ENCODE results near the gene TRIM46.
"Not testable (repeated sequence)": the region's sequence is repeated elsewhere in the genome, so short reads cannot be mapped to it uniquely, and the experiment has no call there.

The TRIM46 gene

GRCh38 chr1:155218854-155219591, 45.4 kb downstream of the TRIM46 start:
- POLR2A ChIA-PET: interaction anchor here (0.6 to 2.0 kb wide), 10 partner anchors 8 to 109 kb away, joined by 3 to 14 read pairs (median 5); partner anchors contain the start of genes CLK2, KRTCAP2, MTX1 and THBS3
- peak; percentile 74 for DNase-seq (ENCODE audit: extremely low spot score)
- CTCF ChIA-PET: interaction anchor here (0.8 to 1.6 kb wide), 2 partner anchors 12 to 25 kb away, joined by 3 to 10 read pairs; partner anchors contain the start of gene THBS3
- TF ChIP-seq ARNT (IDR thresholded peaks at IDR 0.05) (no peak), ELF4 (IDR thresholded peaks at IDR 0.05) (peak; percentile 47; the same call in 1 of the 2 replicates), TARDBP (IDR thresholded peaks at IDR 0.05) (no peak), NFRKB (IDR thresholded peaks at IDR 0.05) (0 out of 2 replicates have a peak, but pooled peaks have one; percentile 38)

- peak; percentile 39 for DNase-seq (ENCODE audit: extremely low spot score)
- TF ChIP-seq ZNF384 (IDR thresholded peaks at IDR 0.05) (no peak), HDGF (IDR thresholded peaks at IDR 0.05; ENCODE audit: borderline replicate concordance) (no peak), FOXK2 (IDR thresholded peaks at IDR 0.05) (no peak), CTBP1 (IDR thresholded peaks at IDR 0.05; ENCODE audit: borderline replicate concordance) (no peak), FOXA1 (IDR thresholded peaks at IDR 0.05) (no peak), SUZ12 (IDR thresholded peaks at IDR 0.05) (no peak), BHLHE40 (IDR thresholded peaks at IDR 0.05; ENCODE audit: borderline replicate concordance) (no peak), ELF4 (IDR thresholded peaks at IDR 0.05) (no peak), LEF1 (IDR thresholded peaks at IDR 0.05; ENCODE audit: borderline replicate concordance) (no peak), PKNOX1 (IDR thresholded peaks at IDR 0.05) (no peak), NFRKB (IDR thresholded peaks at IDR 0.05) (no peak), SP1 (IDR thresholded peaks at IDR 0.05) (no peak), ARNT (IDR thresholded peaks at IDR 0.05) (no peak), L3MBTL2 (conservative IDR thresholded peaks at IDR 0.05) (no peak), FOXM1 (IDR thresholded peaks at IDR 0.05; ENCODE audit: borderline replicate concordance) (no peak), TARDBP (IDR thresholded peaks at IDR 0.05) (no peak)
- ChIA-PET POLR2A (interaction anchor here (0.6 to 2.0 kb wide), 9 partner anchors 8 to 108 kb away, joined by 3 to 14 read pairs (median 4); partner anchors contain the start of genes CLK2, KRTCAP2, MTX1 and THBS3), CTCF (interaction anchor here (0.8 to 1.6 kb wide), 2 partner anchors 12 to 25 kb away, joined by 3 to 10 read pairs; partner anchors contain the start of gene THBS3)
These were observed 46.0 kb downstream of the TRIM46 start for GRCh38 chr1:155219592-155220031.

- POLR2A ChIA-PET: not testable (repeated sequence)
These were observed 46.7 kb downstream of the TRIM46 start for GRCh38 chr1:155220211-155220965.

GRCh38 chr1:155223047-155223446, 49.4 kb downstream of the TRIM46 start:
- TF ChIP-seq FOXK2 (IDR thresholded peaks at IDR 0.05): no peak
- no peak for TF ChIP-seq ELF4 (IDR thresholded peaks at IDR 0.05)
- TF ChIP-seq TARDBP (IDR thresholded peaks at IDR 0.05): no peak
- TF ChIP-seq BHLHE40 (IDR thresholded peaks at IDR 0.05; ENCODE audit: borderline replicate concordance): no peak
- TF ChIP-seq L3MBTL2 (conservative IDR thresholded peaks at IDR 0.05): no peak
- no peak for TF ChIP-seq LEF1 (IDR thresholded peaks at IDR 0.05; ENCODE audit: borderline replicate concordance)
- TF ChIP-seq FOXA1 (IDR thresholded peaks at IDR 0.05): no peak
- TF ChIP-seq HDGF (IDR thresholded peaks at IDR 0.05; ENCODE audit: borderline replicate concordance): no peak
- TF ChIP-seq SP1 (IDR thresholded peaks at IDR 0.05): no peak
- TF ChIP-seq NFRKB (IDR thresholded peaks at IDR 0.05): no peak
- TF ChIP-seq ZNF384 (IDR thresholded peaks at IDR 0.05): no peak
- no peak for TF ChIP-seq CTBP1 (IDR thresholded peaks at IDR 0.05; ENCODE audit: borderline replicate concordance)
- no peak for TF ChIP-seq FOXM1 (IDR thresholded peaks at IDR 0.05; ENCODE audit: borderline replicate concordance)
- ChIA-PET CTCF (no interaction called here), POLR2A (interaction anchor here (1.6 to 2.7 kb wide), 2 partner anchors 14 to 50 kb away, joined by 5 to 9 read pairs; partner anchors contain the start of genes KRTCAP2, MTX1 and THBS3)
- DNase-seq (ENCODE audit: extremely low spot score): no peak

More at GRCh38 chr1:155220211-155220965, 46.7 kb downstream of the TRIM46 start:
- CTCF ChIA-PET; DNase-seq (ENCODE audit: extremely low spot score): not testable (repeated sequence)

- CTCF ChIA-PET: interaction anchor here (1.6 to 5.4 kb wide), 2 partner anchors 18 to 50 kb away, joined by 6 to 20 read pairs; partner anchors contain the start of gene THBS3
- POLR2A ChIA-PET: interaction anchor here (1.1 to 1.2 kb wide), 3 partner anchors 17 to 98 kb away, joined by 3 to 4 read pairs (median 3); partner anchors contain the start of genes MTX1 and THBS3
- not testable (repeated sequence) for DNase-seq (ENCODE audit: extremely low spot score)
These were observed 51.7 kb downstream of the TRIM46 start for GRCh38 chr1:155225404-155225759.

- POLR2A ChIA-PET: interaction anchor here (0.5 to 2.8 kb wide), 22 partner anchors 7 to 154 kb away, joined by 3 to 37 read pairs (median 4); partner anchors contain the start of genes CLK2, KRTCAP2, MTX1 and SCAMP3
- DNase-seq (ENCODE audit: extremely low spot score): peak; percentile 57
- no peak for TF ChIP-seq ELF4 (IDR thresholded peaks at IDR 0.05)
- no peak for TF ChIP-seq BHLHE40 (IDR thresholded peaks at IDR 0.05; ENCODE audit: borderline replicate concordance)
- CTCF ChIA-PET: interaction anchor here (1.2 to 5.4 kb wide), 5 partner anchors 19 to 54 kb away, joined by 6 to 20 read pairs (median 7); partner anchors contain the start of genes KRTCAP2 and THBS3
These were observed 52.7 kb downstream of the TRIM46 start for GRCh38 chr1:155226188-155226909.

GRCh38 chr1:155226910-155227260, 53.2 kb downstream of the TRIM46 start:
- TF ChIP-seq FOXA1 (IDR thresholded peaks at IDR 0.05) (no peak), NFRKB (IDR thresholded peaks at IDR 0.05) (0 out of 2 replicates have a peak, but pooled peaks have one; percentile 21), LEF1 (IDR thresholded peaks at IDR 0.05; ENCODE audit: borderline replicate concordance) (no peak), L3MBTL2 (conservative IDR thresholded peaks at IDR 0.05) (peak; percentile 96), PKNOX1 (IDR thresholded peaks at IDR 0.05) (peak; percentile 66; the same call in 1 of the 2 replicates)
- peak; percentile 54 for DNase-seq (ENCODE audit: extremely low spot score)
- POLR2A ChIA-PET: interaction anchor here (0.5 to 2.8 kb wide), 22 partner anchors 8 to 155 kb away, joined by 3 to 37 read pairs (median 4); partner anchors contain the start of genes CLK2, KRTCAP2, MTX1 and SCAMP3
- CTCF ChIA-PET: interaction anchor here (1.2 to 5.4 kb wide), 4 partner anchors 20 to 54 kb away, joined by 6 to 20 read pairs (median 8); partner anchors contain the start of genes KRTCAP2 and THBS3
